HG03108 (cell line): ENCODE results near the gene COL15A1.

Source experiments
- ATAC-seq: cut with Tn5 transposase; IDR thresholded peaks from one replicate; pipeline ENCODE4 v1.9.1; 2021; ENCODE audit warnings: moderate library complexity; ENCODE audit not compliant: unreplicated experiment

The COL15A1 gene

GRCh38 chr9:98944057-98944733 lies 488 bp downstream of the COL15A1 start:
- ATAC-seq: no peak

- ATAC-seq: no peak
Measured at GRCh38 chr9:98944734-98945074, 997 bp downstream of the COL15A1 start.

GRCh38 chr9:98949565-98949964 lies 5.9 kb downstream of the COL15A1 start:
- ATAC-seq: no peak

- ATAC-seq: no peak
Measured at GRCh38 chr9:98950262-98950661, 6.6 kb downstream of the COL15A1 start.

GRCh38 chr9:98951967-98952366 lies 8.3 kb downstream of the COL15A1 start:
- no peak for ATAC-seq

GRCh38 chr9:98953581-98954243 lies 10.0 kb downstream of the COL15A1 start:
- ATAC-seq: no peak

GRCh38 chr9:98954244-98954610 lies 10.5 kb downstream of the COL15A1 start:
- ATAC-seq: no peak

- ATAC-seq: no peak
Measured at GRCh38 chr9:98955259-98955658, 11.6 kb downstream of the COL15A1 start.

GRCh38 chr9:98957826-98958225 lies 14.1 kb downstream of the COL15A1 start:
- no peak for ATAC-seq

- ATAC-seq: no peak
Measured at GRCh38 chr9:98958271-98958984, 14.7 kb downstream of the COL15A1 start.

- no peak for ATAC-seq
Measured at GRCh38 chr9:98960409-98960808, 16.7 kb downstream of the COL15A1 start.

GRCh38 chr9:98961513-98962180 lies 17.9 kb downstream of the COL15A1 start:
- no peak for ATAC-seq

- no peak for ATAC-seq
Measured at GRCh38 chr9:98962181-98962560, 18.5 kb downstream of the COL15A1 start.

- ATAC-seq: no peak
Measured at GRCh38 chr9:98962861-98963260, 19.2 kb downstream of the COL15A1 start.

- no peak for ATAC-seq
Measured at GRCh38 chr9:98964201-98964600, 20.5 kb downstream of the COL15A1 start.

GRCh38 chr9:98964911-98965336 lies 21.2 kb downstream of the COL15A1 start:
- no peak for ATAC-seq

- ATAC-seq: no peak
Measured at GRCh38 chr9:98966676-98967075, 23.0 kb downstream of the COL15A1 start.

- ATAC-seq: no peak
Measured at GRCh38 chr9:98967257-98967656, 23.6 kb downstream of the COL15A1 start.

GRCh38 chr9:98967680-98968079 lies 24.0 kb downstream of the COL15A1 start:
- no peak for ATAC-seq

- no peak for ATAC-seq
Measured at GRCh38 chr9:98968601-98969337, 25.1 kb downstream of the COL15A1 start.

- ATAC-seq: no peak
Measured at GRCh38 chr9:98970532-98971041, 26.9 kb downstream of the COL15A1 start.
